AG04449 (cell line): ENCODE data around the gene NFE2L3.

Source experiments
- CTCF ChIA-PET: fragments of 350-600 bp; formaldehyde crosslinking; extraction: SDS; loops from one replicate; lab custom pipeline; 2021; ENCODE audit warnings: antibody characterized with exemption; lab: Yijun Ruan, JAX
- POLR2A ChIA-PET: fragments of 400-600, 350-600 bp; formaldehyde crosslinking; extraction: SDS; loops from one replicate; lab custom pipeline; 2020; ENCODE audit warnings: antibody characterized with exemption, inconsistent platforms; lab: Yijun Ruan, JAX
- DNase-seq: peaks from one replicate; pipeline ENCODE4 v3.0.0-alpha.2; 2010; ENCODE audit warnings: low read depth, low spot score
- H3K4me3 ChIP-seq: 2 replicates; pipeline ENCODE4 v1.5.1; 2011; ENCODE audit warnings: low read depth, mild to moderate bottlenecking, control low read depth, low read length
- CTCF ChIP-seq: IDR thresholded peaks from one replicate; pipeline ENCODE4 v1.5.1; 2011; ENCODE audit warnings: mild to moderate bottlenecking, moderate library complexity, low read length, control low read depth, inconsistent platforms; ENCODE audit not compliant: insufficient read depth; ENCODE audit errors: missing control alignments

Gene NFE2L3

GRCh38 chr7:26216049-26216448 lies 64.1 kb downstream of the NFE2L3 start:
- CTCF ChIA-PET, result no interaction called here
- TF ChIP-seq CTCF, result no peak
- no peak overlapping the region for H3K4me3 ChIP-seq
- DNase-seq, result no peak
- POLR2A ChIA-PET, result no interaction called here

- TF ChIP-seq CTCF, result no peak
- ChIA-PET CTCF (no interaction called here), POLR2A (no interaction called here)
- no peak for DNase-seq
- H3K4me3 ChIP-seq, result no peak overlapping the region
Observed at GRCh38 chr7:26224359-26224758, 72.4 kb downstream of the NFE2L3 start.

GRCh38 chr7:26227987-26228386 lies 76.0 kb downstream of the NFE2L3 start:
- no peak for TF ChIP-seq CTCF
- H3K4me3 ChIP-seq, result no peak overlapping the region
- DNase-seq, result no peak
- CTCF ChIA-PET, result interaction anchor here (0.9 kb wide), 1 partner anchor 137 kb away, joined by 3 read pairs; no protein-coding TSS in a partner anchor
- POLR2A ChIA-PET, result no interaction called here

- no peak overlapping the region for H3K4me3 ChIP-seq
- no peak for TF ChIP-seq CTCF
- DNase-seq, result no peak
- POLR2A ChIA-PET, result no interaction called here
- CTCF ChIA-PET, result no interaction called here
Observed at GRCh38 chr7:26233902-26234511, 82.0 kb downstream of the NFE2L3 start.
